ENCODE data around the gene MRPL33.

Gene MRPL33

DNA sequence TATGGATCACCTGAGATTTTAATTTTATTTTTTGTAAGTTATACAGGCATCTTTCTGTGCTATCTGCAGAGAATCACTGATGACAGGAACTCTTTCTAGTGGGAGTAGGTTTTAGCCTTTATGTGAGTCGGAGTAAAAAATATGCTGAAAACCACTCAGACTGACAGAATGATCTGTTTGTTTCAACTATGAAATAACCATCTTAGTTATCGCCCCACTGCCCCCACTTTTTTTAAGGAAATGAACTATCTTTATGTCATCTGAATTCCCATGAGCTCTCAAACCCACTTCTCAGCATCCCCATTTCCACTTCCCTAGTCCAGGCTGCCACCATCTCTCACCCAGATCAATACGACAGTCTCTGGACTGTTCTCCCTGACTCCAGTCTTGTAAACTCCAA is 38.9 kb downstream of the MRPL33 start:
- no peak for DNase-seq

- DNase-seq, result no peak
Observed at GRCh38 chr2:27811768-27812167, 40.2 kb downstream of the MRPL33 start.

- no peak for DNase-seq
Observed at GRCh38 chr2:27814758-27815157, 43.2 kb downstream of the MRPL33 start.

DNA sequence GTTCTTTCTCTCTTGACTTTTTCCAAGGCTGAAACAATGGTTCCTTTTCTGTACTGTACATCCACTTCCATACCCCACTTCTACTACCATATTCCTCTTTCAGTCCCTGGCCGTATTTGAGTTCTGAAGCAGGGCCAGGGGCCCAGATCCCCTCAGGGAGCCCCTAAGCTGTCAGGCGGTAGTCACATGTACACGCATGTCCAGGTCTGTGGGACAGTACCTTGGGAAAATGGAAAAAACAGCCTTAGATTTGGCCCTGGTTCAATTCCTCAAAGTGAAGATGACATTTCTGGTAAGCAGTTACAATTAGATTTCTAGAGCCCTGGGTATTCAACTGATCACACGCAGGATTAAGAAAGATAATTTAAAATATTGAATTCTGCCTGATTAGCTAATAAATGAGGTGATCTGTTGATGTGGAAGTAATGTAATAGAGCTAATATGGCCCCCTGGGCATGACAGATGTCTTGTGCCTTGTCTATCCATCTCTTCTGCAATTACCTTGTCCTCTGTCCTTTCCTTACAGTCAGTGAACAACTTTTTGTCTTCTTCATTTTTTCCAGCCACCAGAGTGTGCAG is 44.4 kb downstream of the MRPL33 start:
- DNase-seq, result no peak

- peak; percentile 37 for DNase-seq
Observed at GRCh38 chr2:27822049-27822448, 50.5 kb downstream of the MRPL33 start.

GRCh38 chr2:27823135-27823534 is 51.6 kb downstream of the MRPL33 start:
- peak; percentile 22 for DNase-seq

- peak; percentile 33 for DNase-seq
Observed at GRCh38 chr2:27823569-27823968, 52.0 kb downstream of the MRPL33 start.

DNA sequence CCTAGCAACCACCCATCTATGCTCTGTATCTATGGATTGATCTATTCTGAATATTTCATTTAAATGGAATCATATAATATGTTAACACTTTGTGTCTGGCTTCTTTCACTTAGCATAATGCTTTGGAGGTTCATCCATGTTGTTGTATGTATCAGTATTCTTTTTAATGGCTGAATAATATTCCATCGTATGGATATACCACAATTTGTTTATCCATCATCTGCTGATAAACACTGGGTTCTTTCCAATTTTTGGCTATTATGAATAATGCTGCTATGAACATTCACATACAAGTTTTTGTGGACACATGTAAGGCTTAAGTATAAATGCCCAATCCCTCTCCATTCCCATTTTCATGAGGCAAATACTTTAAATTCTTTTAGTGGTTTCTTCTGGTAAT is 52.9 kb downstream of the MRPL33 start:
- DNase-seq, result no peak

DNA sequence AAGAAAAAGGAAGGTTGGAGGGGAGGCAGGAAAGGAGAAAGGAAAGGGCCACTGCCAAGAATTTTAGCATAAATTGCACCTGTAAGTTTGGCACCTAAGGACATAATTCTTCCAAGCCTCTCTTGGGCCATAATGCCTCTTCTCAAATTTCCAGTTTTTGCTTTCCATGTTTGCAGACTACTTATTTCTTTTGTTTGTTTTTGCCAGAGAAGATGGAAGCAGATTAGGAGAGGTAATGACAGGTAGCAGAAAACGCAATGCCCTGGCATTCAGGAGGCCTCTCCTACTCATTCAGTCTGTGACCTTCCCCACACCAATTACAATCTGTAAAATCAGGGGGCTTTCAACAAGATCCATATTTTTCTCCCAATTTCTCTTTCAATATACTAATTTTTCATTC is 56.8 kb downstream of the MRPL33 start:
- DNase-seq, result no peak
